ENCODE results near the gene LGR4. TPM values are rescaled to one million over a fixed set of nuclear protein-coding genes. Genes with fewer than 3 reads are reported as not detected.

Gene LGR4
- polyA plus RNA-seq, 1 experiment: 7.6 TPM

DNA sequence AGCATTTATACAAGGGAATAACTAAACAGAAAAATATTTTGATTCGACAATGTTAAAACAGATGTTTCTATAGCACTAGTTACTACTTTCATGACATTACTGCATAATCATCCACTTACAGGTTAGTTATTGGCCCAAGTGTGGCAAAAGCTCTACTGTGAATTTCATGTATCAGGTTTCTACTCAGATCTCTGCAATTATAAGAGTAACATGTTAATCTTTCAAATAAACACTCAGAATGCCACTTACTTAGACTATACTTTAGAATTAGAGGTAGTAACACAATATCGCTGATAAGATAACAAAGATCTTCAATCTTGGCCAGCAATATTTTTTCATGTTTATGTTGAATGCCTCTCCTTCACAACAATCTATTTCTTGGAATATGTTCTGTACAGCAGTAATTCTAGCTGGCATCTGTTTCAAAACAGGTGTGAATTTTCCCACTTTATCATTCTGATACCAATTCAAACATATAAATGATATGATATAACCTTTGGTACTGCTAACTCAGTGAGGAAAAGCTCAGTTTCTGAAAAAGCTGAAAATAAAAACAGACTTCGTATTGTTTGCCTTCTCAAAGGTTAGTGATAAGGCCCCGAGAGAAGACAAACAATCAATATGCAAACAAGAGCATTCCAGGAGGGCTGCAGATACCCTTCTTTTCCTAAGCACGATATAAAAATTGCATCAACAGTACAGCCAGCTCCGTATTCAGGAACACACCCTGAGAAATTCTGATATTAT, 98.6 kb downstream of the LGR4 start:
- no peak for DNase-seq (ENCODE audit: low read depth)
- Histone ChIP-seq H3K27me3 (ENCODE audit: control insufficient read depth, insufficient read depth, low read length) (no peaks in the 10 kb centered on the region), H3K36me3 (ENCODE audit: control insufficient read depth, insufficient read depth, low read length) (peaks cover 2% of the 10 kb centered on the region; the same call in 1 of the 2 replicates), H3K4me3 (ENCODE audit: low read depth, low read length) (no peak overlapping the region)
- TF ChIP-seq CTCF (IDR thresholded peaks at IDR 0.05; ENCODE audit: insufficient read depth, low read depth, low read length): no peak
- ChIA-PET POLR2A (no interaction called here), CTCF (no interaction called here)

DNA sequence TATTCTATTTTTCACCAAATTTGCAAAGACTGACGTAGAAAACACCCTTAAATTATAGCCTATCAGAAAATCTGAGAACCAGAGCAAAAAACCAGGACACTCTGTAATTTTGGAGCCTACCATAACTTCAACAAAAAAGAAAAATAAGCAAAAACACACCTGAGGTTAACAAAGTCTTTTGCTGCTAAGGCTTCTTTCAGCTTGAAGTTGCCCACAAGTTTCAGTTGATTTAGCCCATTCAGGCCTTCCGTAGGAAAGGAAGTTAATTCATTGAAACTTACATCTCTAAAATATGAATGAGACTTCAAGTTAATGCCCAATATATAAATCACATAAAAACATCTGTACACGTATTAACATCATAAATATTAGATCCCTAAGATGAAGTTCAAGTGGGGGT, 99.2 kb downstream of the LGR4 start:
- POLR2A ChIA-PET: no interaction called here
- CTCF ChIA-PET: no interaction called here
- Histone ChIP-seq H3K4me3 (ENCODE audit: low read depth, low read length) (no peak overlapping the region), H3K36me3 (ENCODE audit: control insufficient read depth, insufficient read depth, low read length) (peaks cover 2% of the 10 kb centered on the region; the same call in 1 of the 2 replicates), H3K27me3 (ENCODE audit: control insufficient read depth, insufficient read depth, low read length) (no peaks in the 10 kb centered on the region)
- no peak for TF ChIP-seq CTCF (IDR thresholded peaks at IDR 0.05; ENCODE audit: insufficient read depth, low read depth, low read length)
- DNase-seq (ENCODE audit: low read depth): no peak

- Histone ChIP-seq H3K27me3 (ENCODE audit: control insufficient read depth, insufficient read depth, low read length) (no peaks in the 10 kb centered on the region), H3K4me3 (ENCODE audit: low read depth, low read length) (no peak overlapping the region), H3K36me3 (ENCODE audit: control insufficient read depth, insufficient read depth, low read length) (peaks cover 2% of the 10 kb centered on the region; the same call in 1 of the 2 replicates)
- no peak for DNase-seq (ENCODE audit: low read depth)
- TF ChIP-seq CTCF (IDR thresholded peaks at IDR 0.05; ENCODE audit: insufficient read depth, low read depth, low read length): no peak
- CTCF ChIA-PET: no interaction called here
- POLR2A ChIA-PET: no interaction called here
Measured at GRCh38 chr11:27372164-27372563, 100.4 kb downstream of the LGR4 start.

DNA sequence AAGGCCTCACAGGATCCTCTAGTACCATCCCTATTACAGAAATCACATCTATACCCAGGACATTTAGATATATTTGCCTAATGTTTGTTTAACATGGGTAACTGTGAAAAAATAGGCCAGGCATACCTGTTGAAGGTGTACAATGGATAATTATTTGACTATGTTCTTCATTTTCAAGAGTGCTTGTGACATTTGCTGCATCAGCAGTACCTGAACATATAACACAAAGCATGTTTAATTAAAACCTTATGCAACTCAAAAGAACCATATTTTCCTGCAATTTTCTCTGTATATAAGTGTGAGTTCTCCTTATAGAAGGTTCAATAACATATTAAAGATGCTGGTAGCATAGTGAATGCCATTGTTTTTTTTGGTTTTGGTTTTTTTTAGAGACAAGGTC, 101.1 kb downstream of the LGR4 start:
- CTCF ChIA-PET: no interaction called here
- DNase-seq (ENCODE audit: low read depth): no peak
- POLR2A ChIA-PET: no interaction called here
- no peak for TF ChIP-seq CTCF (IDR thresholded peaks at IDR 0.05; ENCODE audit: insufficient read depth, low read depth, low read length)
- Histone ChIP-seq H3K4me3 (ENCODE audit: low read depth, low read length) (no peak overlapping the region), H3K36me3 (ENCODE audit: control insufficient read depth, insufficient read depth, low read length) (peaks cover 2% of the 10 kb centered on the region; the same call in 1 of the 2 replicates), H3K27me3 (ENCODE audit: control insufficient read depth, insufficient read depth, low read length) (no peaks in the 10 kb centered on the region)

DNA sequence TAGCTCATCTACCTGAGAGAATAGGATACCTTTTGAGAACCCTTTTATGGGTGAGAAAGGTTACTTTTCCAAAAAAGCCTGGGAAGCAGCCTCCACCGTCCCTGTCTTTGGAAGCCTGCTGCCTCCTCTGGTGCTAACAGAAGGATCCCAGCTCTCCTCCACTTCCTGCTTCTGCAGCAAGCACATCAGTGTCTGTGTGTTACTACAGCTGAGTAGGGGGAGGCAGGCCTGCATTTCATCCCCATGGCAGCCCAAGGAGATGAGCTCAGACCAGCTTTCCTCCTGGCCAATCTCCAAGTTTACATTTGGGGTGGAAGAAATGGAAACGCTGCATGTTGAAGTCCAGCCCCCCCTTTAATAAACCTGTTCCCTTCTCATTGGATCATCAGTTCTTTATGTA, 102.2 kb downstream of the LGR4 start:
- no peak for TF ChIP-seq CTCF (IDR thresholded peaks at IDR 0.05; ENCODE audit: insufficient read depth, low read depth, low read length)
- no peak overlapping the region for H3K4me3 ChIP-seq (ENCODE audit: low read depth, low read length)
- H3K36me3 ChIP-seq (ENCODE audit: control insufficient read depth, insufficient read depth, low read length): peaks cover 2% of the 10 kb centered on the region; the same call in 1 of the 2 replicates
- ChIA-PET CTCF (interaction anchor here (1.0 to 1.2 kb wide), 2 partner anchors 116 to 156 kb away, joined by 3 read pairs; no protein-coding TSS in a partner anchor), POLR2A (interaction anchor here (0.6 kb wide), 1 partner anchor 348 kb away, joined by 3 read pairs; no protein-coding TSS in a partner anchor)
- H3K27me3 ChIP-seq (ENCODE audit: control insufficient read depth, insufficient read depth, low read length): no peaks in the 10 kb centered on the region
- no peak for DNase-seq (ENCODE audit: low read depth)
